ENCODE results near the gene FOXA2.

DNA sequence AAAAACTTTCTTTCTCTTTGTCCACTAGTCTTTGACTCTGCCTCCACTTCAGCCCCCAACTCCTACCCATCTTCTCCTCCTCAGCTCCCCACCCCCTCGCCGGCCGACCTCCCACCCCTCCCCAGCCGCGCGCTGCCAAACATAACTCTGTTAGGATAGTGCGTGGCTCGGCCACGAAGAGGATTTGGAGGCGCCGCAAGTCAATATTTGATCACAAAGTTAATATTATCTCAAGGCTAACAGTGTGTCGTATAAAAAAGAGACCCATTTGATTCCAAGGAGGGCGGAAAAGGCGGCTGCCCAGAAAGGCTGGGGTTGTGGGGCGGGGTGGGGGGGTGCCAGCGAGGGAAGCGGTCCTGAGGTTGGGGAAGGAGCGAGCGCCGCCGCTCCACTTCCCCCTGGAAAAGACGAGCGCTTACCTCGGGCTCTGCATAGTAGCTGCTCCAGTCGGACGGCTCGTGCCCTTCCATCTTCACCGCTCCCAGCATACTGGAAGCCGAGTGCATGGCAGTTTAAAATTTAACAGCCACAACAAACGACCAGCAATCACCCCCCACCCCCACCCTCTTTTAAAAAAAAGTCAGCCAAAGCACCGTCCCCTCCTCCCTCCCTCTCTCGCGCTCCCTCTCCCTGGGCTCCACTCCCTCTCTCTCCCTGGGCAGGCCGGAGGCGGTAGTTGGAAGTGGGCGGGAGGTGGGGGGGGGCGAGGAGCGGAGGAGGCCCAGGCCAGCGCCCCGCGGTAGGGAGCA lies 425 bp downstream of the FOXA2 start:
- TF ChIP-seq EZH2 (IDR thresholded peaks at IDR 0.05; ENCODE audit: borderline replicate concordance, low read length): no peak
- TF ChIP-seq, protein P1, sequence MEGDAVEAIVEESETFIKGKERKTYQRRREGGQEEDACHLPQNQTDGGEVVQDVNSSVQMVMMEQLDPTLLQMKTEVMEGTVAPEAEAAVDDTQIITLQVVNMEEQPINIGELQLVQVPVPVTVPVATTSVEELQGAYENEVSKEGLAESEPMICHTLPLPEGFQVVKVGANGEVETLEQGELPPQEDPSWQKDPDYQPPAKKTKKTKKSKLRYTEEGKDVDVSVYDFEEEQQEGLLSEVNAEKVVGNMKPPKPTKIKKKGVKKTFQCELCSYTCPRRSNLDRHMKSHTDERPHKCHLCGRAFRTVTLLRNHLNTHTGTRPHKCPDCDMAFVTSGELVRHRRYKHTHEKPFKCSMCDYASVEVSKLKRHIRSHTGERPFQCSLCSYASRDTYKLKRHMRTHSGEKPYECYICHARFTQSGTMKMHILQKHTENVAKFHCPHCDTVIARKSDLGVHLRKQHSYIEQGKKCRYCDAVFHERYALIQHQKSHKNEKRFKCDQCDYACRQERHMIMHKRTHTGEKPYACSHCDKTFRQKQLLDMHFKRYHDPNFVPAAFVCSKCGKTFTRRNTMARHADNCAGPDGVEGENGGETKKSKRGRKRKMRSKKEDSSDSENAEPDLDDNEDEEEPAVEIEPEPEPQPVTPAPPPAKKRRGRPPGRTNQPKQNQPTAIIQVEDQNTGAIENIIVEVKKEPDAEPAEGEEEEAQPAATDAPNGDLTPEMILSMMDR (IDR thresholded peaks at IDR 0.05; ENCODE audit: low read length): no peak
